Activated T-cell treated with anti-CD3 and anti-CD28 coated beads for 48 hours (primary cell): ENCODE measurements around the gene ZNF230.
A peak's percentile ranks its signal among the peaks of the same experiment; 100 is the strongest.

ENCODE experiments used
- DNase-seq: peaks from one replicate; pipeline ENCODE4 v3.0.0-alpha.2; 2020; ENCODE audit warnings: low read depth

Gene ZNF230

GRCh38 chr19:44002566-44003460, at the start of gene ZNF230:
TSS of gene ZNF230 (plus strand) at chr19:44002957. CDS start at chr19:44007079, 4,122 bp downstream.
- DNase-seq: peak; percentile 70

- no peak for DNase-seq
Observed at GRCh38 chr19:43956827-43957226, 45.9 kb upstream of the ZNF230 start.

GRCh38 chr19:43957891-43958290, 44.9 kb upstream of the ZNF230 start:
- no peak for DNase-seq

GRCh38 chr19:43960411-43960810, 42.3 kb upstream of the ZNF230 start:
- DNase-seq: no peak

- no peak for DNase-seq
Observed at GRCh38 chr19:43966079-43966694, 36.6 kb upstream of the ZNF230 start.

GRCh38 chr19:43976732-43977131, 26.0 kb upstream of the ZNF230 start:
- DNase-seq: no peak

GRCh38 chr19:43983544-43983911, 19.2 kb upstream of the ZNF230 start:
- DNase-seq: no peak

GRCh38 chr19:43983912-43984686, 18.7 kb upstream of the ZNF230 start, which contains the start of gene ZNF155:
TSS of gene ZNF155 (plus strand) at chr19:43984188. CDS start at chr19:43988544, 4,356 bp downstream.
- peak; percentile 58 for DNase-seq

- no peak for DNase-seq
Observed at GRCh38 chr19:43984687-43985000, 18.1 kb upstream of the ZNF230 start.

- DNase-seq: no peak
Observed at GRCh38 chr19:43997631-43998290, 5.0 kb upstream of the ZNF230 start.

- DNase-seq: no peak
Observed at GRCh38 chr19:44002212-44002565, 568 bp upstream of the ZNF230 start.

- DNase-seq: no peak
Observed at GRCh38 chr19:44003461-44004009, 778 bp downstream of the ZNF230 start.

GRCh38 chr19:44005973-44006372, 3.2 kb downstream of the ZNF230 start:
- DNase-seq: no peak

- no peak for DNase-seq
Observed at GRCh38 chr19:44007473-44007872, 4.7 kb downstream of the ZNF230 start.

GRCh38 chr19:44010468-44010867, 7.7 kb downstream of the ZNF230 start:
- DNase-seq: no peak

- DNase-seq: no peak
Observed at GRCh38 chr19:44019498-44019897, 16.7 kb downstream of the ZNF230 start.

- no peak for DNase-seq
Observed at GRCh38 chr19:44021221-44021620, 18.5 kb downstream of the ZNF230 start.

- DNase-seq: no peak
Observed at GRCh38 chr19:44024900-44025216, 22.1 kb downstream of the ZNF230 start.

- DNase-seq: peak; percentile 64
Observed at GRCh38 chr19:44025217-44025936, 22.6 kb downstream of the ZNF230 start, which contains the start of gene ZNF222. TSS of gene ZNF222 (plus strand) at chr19:44025379. CDS start at chr19:44025437, 58 bp downstream.

GRCh38 chr19:44026622-44027021, 23.9 kb downstream of the ZNF230 start:
- no peak for DNase-seq

- DNase-seq: no peak
Observed at GRCh38 chr19:44032001-44032610, 29.3 kb downstream of the ZNF230 start.
